ENCODE data around the gene C15orf39.
"Not testable (repeated sequence)": the region's sequence is repeated elsewhere in the genome, so short reads cannot be mapped to it uniquely, and the experiment has no call there.

Gene C15orf39

DNA sequence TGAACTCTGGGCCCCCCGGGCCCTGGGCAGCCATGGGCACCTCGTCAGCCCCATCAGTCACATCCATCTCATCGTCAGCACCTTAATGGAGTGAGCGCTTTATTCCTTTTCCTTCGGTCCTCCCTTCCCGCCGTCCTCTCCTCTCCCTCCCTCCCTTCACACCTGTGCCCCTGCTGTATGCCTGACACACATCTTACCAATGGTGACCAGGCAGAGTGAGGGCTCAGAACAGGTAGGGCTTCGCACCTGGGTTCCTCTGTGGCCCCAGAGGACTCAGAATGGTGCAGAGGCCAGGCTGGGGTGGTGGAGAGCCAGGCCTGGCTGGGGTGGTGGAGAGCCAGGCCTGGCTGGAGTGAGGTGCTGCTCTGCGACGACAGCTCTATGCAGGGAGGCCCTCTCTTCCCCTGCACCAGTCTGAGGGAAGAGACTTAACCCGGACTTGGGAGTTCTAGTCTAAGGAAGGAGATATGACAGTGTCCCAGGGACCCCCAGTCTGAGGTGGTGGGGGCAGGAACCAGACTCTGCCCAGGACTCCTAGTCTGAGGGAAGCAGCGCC lies 11.6 kb downstream of the C15orf39 start:
- no peak for DNase-seq

DNA sequence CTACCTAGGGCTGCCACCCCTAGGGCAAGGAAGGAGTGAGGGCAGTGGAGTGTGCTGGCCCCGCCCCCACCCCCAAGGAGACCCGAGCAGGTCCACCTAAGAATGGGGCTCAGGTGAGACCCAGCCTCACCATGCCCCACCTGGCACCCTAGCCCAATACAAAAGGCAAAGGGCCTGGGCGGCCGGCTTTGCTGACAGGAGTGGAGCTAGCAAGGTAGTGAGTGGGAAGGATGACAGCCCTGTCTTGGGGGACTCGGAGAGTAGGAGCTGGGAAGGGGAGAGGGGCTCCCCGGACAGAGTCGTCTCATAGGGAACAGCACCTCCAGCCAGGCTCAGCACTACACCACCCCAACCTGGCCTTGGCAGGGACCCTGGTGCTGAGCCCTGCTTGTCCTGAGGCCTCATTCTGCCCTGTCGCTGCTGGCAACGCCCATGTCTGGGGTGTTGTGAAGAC lies 12.1 kb downstream of the C15orf39 start:
- no peak for DNase-seq

DNA sequence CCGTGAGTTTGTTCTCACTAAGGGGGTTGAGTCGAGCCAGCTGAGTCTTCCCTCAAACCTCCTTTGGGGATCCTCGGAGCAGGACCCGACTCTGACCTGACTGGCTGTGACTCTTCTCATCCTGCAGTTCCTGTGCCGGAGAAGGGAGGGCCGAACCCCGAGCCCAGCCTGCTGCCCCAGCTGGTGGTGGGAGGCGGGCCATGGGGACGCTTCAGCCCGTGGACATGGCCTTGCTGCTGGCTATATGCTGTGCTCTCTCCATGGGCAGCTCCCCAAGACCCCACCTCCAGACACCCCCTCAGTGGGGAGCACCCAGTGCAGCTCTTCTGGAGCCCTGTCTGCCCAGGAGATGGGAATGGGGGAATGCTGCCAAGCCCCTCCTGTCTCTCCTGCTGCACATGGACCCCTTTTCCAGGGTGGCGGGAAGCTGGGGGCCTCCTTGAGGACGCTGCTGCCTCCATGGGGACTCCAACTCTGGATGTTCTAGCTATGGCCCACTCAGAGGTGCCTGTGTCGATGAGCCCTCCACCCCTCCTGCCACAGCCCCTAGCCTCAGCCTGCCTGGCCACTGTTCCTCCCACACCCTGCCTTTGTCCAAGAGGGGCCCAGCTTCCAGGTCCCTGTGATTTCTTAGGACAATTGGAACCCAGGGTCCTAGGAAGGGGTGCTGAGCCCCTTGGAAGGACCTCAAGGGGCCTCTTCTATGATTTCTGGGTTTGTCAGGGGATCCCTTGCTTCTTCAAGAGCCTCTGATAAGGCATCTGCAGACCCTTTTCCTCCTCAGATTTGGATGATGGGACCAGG lies 12.8 kb downstream of the C15orf39 start:
- DNase-seq = no peak

DNA sequence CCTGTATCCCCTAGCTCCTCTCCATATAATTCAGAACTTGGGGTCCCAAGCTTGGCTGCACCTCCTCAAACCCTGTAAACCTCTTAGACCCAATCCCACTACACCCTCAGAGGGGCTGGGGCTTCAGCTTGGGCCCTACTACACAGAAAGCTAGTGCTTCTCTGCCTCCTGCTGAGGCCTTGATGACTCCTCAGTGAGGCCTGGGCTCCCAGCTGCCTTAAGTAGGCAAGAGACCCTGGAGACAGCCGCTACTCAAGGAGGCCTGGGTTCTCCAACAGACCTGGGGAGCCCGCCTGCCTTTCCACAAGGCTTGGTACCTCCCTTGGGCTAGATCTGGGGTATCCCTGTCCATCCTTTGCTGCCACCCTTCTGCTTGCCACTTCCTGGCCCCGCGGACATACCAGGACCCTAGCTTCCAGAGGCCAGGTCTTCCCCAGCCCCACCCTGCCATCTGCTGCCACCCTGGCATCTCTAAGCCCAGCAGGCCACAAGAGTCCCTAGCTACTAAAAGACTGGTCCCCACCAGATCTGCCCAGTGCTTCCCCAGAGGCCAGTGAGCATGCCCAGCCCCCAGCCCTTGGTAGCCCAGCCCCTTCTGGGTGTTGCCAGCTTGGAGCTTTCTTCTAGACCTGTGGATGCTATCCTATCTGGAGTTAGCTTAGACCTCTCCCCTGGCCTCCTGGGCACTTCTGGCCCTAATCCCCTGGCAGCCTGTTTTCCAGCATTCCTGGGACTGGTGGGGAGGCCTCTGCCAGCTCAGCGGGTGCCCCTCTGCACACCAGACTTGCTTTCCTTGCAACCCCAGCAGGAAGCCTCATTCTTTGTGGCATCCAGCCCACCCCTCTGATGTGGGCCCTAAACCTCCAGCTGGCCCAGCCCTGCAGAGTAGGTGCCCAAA lies 13.7 kb downstream of the C15orf39 start:
- DNase-seq = no peak

DNA sequence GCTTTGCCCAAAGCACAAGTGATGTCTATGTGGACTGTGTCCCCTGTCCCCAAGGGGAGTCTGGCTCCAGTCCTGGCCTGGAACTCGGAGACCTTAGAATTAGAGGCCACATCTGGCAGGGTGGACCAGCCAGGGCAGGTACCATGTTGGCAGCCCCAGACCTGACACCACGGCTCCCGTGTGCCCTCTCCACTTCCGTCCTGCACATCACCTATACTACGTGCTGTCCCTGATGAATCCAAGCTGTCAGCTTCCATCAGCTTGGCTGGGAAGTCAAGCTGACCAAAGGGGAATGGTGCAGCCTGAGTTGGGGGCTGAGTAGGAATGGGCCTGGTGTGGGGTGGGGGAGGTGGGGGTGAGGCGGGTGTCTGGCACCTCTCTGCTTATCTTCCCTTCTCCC lies 15.3 kb downstream of the C15orf39 start:
- no peak for DNase-seq

DNA sequence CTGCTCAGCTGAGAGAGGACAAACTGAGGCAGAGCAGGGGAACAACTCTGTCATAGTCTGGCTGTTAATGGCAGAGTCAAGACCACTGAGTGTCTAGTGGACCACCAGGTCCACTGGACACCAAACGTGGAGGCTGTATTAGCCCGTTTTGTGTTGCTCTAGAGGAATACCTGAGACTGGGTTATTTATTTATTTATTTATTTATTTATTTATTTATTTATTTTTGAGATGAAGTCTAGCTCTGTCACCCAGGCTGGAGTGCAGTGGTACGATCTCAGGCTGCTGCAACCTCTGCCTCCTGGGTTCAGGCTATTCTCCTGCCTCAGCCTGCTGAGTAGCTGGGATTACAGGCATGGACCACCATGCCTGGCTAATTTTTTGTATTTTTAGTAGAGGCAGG lies 15.9 kb downstream of the C15orf39 start:
- not testable (repeated sequence) for DNase-seq

DNA sequence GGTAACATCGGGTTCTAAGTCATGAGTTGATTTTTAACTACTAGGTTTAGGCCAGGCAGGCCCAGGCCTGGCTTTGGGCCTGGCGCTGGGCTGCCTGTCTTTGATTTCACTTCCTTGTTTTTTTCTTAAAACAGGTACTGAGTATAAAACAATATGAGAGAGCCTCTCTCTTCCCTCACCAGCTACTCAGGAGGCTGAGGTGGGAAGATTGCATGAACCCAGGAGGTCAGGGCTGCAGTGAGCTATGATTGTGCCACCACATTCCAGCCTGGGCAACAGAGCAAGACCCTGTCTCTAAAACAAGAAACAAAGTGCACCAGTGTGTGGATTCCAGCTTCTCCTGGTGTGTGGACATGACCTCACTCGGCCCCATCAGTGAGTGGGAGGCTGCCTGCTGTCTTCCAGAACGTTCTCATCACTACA lies 17.8 kb downstream of the C15orf39 start:
- not testable (repeated sequence) for DNase-seq

DNA sequence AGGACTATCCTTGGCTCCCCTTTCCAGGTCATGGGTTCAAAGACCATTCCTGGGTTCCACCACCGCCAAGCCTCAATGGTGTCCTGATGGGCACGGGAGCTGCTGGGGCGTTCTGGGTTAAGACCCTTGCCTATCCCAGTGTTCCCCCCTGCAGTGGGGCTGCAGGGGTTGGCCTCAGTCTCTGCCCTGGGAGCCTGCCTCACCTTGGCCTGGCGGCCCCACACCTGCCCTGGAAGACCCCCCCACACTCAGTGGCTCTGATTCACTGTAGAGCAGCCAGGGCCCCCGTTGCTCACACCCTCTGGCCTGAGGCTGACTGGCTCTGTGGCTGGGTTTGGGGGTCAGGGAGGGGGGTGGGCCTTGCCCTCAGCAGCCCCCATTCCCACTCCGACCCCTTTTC lies 22.0 kb downstream of the C15orf39 start:
- no peak for DNase-seq

DNA sequence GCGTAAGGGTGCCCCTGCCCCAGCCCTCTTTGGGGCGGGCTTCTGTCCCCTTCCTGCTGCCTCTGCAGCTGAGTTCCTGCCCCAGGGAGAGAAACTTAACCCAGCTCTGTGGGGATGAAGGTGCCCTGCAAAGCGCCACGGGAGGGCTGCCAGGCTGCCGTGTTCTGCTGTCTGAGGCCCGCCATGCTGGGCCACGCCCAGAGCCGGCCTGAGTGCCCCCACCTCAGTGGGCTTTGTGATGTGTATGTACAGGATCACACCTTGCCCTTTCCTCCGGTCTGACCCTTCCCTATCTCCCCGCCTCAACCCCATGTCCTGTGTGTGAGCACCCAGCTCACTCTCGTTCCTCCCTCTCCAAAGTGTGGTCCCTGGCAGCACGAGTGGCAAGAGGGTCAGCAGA lies 22.6 kb downstream of the C15orf39 start:
- no peak for DNase-seq

DNA sequence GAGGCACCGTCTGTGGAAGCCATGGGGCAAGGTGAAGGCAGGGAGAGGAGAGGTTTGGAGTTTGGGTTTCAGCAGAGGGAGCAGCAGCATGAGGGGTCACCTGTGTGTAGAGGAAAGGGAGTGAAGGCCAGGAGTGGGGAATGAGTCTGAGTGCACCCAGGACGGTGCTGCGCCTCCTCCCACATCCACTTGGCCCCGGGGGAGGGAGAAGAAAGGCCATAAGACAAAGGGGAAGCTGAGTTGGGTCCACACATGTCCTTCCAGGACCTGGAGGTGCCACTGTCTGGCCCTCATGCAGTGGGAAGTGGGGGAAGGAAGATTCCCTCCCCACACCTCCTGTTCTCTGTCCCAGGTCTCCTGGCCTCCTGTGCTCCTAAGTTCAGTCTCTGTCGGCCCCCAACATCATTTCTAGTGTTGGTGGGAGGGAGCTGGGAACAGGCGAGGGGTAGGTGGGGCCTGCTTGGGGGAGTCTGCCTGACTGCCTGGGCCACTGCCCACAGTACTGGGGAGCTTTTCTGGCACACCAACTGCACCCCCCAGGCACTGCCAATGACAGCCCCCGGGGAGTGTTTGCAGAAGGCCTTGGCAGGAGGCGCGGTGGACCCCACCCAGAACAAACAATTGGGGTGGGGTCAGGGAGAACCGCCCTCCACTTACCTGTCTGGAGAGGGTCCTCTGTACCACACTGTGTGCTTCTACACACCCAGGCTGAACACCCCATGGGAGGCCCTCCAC lies 23.6 kb downstream of the C15orf39 start:
- not testable (repeated sequence) for DNase-seq

DNA sequence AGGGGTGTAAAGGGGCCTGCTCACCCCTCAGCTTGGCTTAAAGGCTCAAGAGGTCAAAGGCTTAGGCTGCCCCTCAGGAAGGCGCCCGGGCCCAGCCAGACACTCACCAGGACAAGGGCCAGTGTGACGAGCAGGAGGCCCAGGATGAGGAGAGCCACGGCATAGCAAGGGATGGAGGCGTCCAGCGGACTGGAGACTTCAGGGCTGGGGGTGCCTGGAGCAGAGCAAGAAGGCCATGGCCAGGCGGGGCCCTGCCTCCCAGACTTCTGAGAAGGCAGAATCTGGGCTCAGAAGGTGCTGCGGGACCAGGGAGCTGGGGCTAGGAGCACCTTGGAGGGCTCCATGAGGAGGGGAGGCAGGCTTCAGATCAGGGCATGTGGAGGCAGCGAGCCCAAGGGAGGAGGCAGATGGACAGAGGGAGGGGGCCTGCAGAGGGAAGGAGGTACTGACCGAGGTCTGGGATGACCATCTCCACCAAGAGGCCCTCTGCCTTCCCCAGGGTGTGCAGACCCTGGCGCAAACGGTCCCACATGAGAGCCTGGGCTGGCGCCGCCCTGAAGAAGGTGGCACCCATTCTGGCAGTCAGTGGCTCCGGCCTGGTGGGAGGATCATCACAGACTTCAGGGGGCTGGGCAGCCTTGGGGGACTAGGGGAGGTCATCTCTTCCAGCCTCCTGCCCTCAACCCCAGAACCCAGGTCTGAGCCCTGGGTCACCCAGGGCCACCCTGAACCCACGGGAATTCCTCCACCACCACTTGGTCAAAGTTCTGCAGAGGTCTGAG lies 24.5 kb downstream of the C15orf39 start:
- DNase-seq = no peak

DNA sequence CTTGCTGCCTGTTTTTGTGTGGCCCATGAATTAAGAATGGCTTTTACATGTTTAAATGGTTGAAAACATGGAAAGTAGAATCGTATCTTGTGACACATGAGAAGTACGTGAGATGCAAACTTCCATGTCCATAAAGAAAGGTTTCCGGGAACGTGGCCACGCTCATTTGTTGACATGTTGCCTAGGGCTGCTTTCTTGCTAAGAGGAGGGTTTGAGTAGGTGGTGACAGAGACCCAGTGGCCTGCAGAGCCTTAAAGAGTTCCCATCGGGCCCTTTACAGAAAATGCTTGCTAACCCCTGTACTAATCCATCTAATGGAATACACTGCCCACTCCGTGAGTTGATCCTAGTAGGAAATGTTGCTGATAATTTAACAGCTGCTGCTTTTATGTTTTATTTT lies 25.4 kb downstream of the C15orf39 start:
- not testable (repeated sequence) for DNase-seq

DNA sequence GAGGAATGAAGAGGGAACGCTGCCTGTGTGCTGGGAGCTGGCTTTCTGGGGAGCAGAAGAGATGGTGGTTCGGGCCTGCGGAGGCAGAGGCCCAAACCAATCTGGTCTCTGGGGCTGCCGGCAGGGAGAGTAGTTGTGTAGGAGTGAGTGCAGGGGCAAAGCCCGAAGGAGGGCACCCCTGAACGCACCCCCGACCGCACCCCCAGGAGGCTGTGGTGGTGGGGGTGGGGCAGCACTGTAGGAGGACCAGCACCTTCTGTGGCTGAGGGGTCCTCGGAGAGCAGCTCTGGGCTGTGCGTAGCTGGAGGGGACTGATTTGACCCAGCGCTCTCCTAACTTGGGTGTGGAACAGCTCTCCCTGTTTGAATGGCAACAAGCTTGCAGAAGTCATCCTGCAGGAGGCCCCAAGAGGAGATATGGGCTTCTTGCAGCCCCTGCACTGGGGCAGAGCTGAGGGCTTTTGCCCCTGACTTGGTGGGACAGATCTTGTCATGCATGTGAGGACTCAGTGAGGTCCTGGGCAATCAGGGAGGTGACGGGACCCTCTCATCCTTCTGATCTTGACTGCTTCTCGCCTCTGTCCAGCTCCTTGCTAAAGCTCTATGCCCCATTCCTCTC lies 26.1 kb downstream of the C15orf39 start:
- no peak for DNase-seq

DNA sequence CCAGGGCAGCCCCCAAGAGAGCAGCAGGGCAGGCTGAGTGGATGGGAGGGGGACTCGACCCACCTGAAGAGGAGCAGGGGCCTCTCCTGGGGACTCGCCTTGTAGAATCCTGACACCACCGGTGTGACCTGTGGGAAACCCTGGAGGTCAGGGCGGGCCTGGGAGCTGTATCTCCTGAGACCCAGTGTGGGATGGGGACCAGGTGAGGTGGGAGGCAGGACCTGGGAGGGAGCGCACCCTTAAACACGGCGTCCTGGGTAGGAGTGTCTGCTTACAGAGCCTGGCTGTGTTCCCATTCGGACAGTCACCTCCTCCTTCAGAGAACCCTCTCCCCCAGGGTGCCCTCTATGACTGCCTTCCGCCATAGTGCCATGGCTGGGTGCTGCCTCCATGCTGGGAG lies 27.1 kb downstream of the C15orf39 start:
- DNase-seq = no peak

DNA sequence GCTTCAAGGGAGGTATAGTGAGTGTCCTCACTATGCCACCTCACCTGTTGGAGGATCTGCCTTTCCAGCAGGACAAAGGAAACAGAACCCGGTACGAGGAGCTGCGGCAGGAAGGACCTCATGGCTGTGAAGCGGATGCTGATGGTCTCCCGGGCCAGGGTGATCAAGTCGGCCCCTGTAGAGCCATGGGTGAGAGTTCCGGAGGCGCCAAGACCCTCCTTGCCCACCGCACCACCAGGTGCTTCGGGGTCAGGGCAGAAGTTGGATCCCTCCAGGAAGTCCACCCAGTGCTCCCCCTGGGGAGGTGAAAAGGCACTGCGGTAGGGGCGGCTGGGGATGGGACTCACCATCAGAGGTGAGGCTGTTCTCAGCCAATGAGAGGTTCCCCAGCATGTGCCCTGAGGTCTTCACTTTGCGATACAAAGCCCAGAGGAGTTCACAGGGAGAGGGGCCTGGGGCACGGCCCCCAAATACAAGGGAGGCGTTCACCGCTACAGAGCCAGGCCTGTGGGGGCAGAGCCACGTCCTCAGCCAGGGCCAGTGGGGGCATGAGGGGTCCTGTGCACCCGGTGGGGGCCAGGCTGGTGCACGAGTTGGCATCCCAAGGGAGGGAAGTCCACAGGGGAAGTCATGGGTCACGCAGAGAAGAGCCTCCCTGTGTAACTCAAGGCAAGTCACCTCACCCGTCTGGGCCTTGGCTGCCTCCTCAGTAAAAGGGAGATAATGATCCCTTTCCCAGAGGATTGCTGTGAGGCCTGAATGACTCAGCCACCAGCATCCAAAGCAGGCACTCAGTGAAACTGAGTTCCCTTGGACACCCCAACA lies 27.7 kb downstream of the C15orf39 start:
- DNase-seq = no peak

DNA sequence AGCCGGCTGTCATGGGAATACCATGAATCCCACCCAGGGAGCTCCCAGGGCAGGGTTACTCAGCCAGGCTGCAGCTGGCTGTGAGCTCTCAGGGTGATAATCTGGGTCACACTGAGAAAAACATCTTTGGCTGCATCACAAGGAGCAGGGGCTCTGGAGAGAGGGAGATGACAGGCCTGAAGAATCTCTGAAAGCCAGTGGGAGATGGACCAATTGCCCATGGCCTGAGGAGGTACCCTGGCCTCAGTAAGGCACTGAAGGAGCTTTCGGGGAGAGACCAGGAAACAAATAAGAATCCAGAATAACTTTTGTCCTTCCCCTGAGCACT lies 28.3 kb downstream of the C15orf39 start:
- DNase-seq = no peak

DNA sequence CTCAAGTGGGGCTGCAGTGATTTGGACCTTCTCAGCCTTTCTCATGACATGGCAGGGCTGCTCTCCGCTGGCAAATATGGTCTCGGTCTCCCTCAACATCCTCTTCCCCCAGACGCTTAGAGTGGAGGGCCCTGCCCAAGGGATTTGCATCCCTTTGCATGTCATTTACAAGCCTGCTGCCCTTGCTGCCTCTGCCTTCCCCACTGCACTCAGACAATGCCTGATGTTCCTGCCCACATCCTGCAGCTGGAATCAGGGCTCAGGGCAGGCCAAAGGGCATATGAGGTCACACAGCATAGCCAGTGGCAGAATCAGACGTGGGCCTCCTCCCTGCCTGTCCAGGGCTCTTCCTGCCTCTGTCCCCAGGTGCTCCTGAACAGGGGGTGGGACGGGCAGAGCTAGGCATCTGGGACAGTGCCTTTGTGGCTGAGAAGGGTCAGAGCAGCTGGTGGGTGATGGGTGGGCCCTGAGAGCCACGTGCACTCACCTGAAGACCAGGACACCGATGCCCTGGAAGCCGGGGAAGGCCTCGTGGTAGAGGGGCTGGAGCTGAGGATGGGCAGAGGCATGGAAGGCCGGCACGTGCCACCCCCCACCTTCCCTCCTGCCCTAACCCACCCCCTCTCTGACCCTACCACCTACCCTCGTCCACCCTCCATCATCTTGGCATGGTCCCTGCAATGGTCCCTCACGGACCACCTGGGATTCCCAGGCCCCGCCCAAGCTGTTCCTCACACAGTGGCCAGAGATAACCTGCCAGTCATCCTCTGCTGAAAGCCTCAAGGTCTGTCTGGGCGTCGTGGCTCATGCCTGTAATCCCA lies 29.1 kb downstream of the C15orf39 start:
- DNase-seq = no peak

DNA sequence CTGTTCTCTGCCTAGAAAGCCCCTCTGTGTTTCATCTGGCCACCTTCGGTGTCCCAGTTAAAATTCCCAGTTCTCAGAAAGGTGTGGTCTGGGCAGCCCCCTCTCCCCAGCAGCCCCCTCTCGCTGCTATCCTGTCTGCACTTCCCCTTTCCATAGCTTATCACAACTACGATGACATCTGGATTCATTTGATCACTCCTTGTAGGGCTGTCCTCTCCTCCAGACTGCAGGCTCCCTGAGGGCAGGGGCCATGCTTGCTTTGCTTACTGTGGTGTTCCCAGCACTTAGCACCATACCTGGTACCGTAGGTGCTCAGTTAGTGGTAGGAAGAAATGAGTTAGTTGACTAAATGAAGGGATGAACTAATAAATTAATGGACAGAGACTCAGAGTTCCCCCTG lies 30.2 kb downstream of the C15orf39 start:
- DNase-seq = no peak

DNA sequence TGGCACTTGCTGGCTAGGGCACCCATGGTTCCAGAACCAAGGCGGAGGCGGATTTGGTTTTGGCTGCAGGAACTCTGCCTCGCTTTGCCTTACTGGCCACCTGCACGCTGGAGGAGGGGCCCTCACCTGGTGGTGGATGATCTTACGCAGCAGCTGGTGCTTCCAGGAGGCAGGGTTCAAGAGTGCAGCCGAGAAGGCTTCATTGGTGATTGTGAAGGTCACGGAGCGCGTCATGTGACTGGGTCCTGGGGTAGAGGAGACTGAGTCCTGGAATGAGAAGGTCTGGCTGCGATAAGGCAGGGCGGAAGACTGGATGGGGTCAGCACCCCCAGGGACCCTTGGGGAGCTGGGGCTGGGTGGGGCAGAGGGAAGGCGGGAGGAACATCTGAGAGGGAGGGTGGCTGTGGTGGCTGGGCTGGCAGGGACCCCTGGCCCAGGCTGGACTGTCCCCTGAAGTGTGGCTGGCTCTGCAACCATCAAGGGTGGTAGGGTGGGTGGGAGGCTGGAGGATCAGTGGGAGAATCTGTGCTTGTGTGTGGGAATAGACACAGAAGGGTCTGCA lies 30.7 kb downstream of the C15orf39 start:
- DNase-seq = no peak
